GM12873 (cell line): Measurements from ENCODE around the gene SLAMF8.

ENCODE experiments used
- TF ChIP-seq, protein P1 (sequence below): IDR thresholded peaks from 2 replicates; pipeline ENCODE4 v1.5.1; 2012; ENCODE audit warnings: low read depth, mild to moderate bottlenecking, moderate library complexity, low read length, control low read depth; ENCODE audit not compliant: insufficient read depth; ENCODE audit errors: missing control alignments

Gene SLAMF8

DNA sequence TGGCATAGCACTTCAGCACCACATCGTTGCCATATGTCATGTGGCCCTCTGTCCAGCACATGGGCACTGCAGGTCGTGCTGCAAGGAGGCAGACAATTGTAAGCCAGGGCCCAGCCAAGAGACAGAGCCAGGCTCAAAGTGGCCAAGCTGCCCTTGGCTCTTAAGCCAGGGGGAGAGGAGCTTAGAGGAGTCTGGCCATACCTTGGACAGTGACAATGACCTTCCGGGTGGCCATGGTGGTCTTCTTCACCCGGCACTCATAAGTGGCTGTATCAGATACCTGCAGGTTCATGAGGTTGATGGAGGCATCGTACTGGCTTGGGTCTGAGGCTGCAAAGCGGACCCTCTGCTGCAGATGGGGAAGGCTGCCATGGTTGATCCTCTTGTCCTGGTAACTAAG is 31.2 kb downstream of the SLAMF8 start:
- TF ChIP-seq, protein P1, sequence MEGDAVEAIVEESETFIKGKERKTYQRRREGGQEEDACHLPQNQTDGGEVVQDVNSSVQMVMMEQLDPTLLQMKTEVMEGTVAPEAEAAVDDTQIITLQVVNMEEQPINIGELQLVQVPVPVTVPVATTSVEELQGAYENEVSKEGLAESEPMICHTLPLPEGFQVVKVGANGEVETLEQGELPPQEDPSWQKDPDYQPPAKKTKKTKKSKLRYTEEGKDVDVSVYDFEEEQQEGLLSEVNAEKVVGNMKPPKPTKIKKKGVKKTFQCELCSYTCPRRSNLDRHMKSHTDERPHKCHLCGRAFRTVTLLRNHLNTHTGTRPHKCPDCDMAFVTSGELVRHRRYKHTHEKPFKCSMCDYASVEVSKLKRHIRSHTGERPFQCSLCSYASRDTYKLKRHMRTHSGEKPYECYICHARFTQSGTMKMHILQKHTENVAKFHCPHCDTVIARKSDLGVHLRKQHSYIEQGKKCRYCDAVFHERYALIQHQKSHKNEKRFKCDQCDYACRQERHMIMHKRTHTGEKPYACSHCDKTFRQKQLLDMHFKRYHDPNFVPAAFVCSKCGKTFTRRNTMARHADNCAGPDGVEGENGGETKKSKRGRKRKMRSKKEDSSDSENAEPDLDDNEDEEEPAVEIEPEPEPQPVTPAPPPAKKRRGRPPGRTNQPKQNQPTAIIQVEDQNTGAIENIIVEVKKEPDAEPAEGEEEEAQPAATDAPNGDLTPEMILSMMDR = no peak

DNA sequence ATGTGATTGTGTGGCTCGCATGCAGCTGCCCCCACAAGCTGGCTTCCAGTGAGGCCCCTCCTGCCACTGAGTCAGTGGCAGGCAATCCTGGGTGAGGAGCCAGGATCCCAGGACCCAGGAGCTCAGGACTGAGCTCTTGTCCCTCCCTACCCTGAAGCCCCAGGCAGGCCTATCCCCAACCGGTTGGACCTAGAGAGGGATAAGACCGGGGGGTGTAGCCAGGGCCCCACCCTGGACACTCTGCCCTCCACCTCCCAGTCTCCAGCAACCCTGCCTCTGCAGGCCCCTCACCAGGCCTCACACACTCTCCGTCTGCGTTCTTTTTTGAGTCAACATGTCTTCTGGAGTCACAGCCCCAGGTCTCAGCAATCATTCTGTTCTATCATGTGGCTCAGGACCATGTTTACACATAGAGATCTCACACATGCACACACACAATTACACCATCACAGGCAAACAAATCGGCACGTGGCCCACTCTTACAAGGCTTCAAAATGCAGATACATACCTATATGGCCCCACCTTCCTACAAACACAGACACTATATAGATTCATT is 33.2 kb downstream of the SLAMF8 start:
- TF ChIP-seq, protein P1 = no peak

- TF ChIP-seq, protein P1 = no peak
Measured at GRCh38 chr1:159860456-159860855, 33.8 kb downstream of the SLAMF8 start.

DNA sequence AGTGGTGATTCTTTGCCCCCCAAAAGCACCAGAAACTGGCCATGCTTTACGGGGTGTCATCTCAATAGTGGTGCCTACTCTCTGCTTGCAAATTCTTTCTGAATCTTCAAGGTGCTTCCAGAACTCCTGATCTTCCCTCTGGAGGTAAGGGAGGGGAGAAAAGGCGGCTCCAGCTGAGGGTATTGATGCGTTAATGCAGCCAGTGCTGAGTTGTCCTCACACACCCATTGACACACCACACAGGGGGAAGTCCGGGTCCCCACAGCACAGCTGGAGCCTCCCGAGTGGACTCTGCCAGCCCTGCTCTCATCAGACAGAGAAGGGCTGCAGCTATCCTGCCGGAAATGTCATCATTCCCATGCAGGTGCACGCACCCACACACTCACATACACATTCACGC is 34.5 kb downstream of the SLAMF8 start:
- TF ChIP-seq, protein P1 = no peak

DNA sequence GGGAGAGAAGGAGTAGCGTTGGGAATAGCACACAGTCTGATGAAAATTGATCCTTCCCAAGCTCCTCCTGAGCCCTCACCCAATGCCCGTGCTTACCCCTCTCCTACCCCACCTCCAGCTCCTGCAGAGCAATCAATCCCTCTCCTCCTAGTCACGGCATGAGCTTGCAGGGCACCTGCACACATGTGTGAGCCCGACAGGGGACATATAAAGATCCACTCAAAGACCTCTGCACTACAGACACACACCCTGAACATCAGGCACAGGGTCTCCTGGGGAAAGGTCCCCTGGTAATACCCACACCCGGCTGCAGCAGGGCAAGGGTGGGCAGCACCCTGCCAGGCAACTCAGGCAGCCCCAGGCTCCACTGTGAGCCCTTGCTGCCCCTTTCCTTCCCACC is 35.4 kb downstream of the SLAMF8 start:
- TF ChIP-seq, protein P1 = no peak

- TF ChIP-seq, protein P1 = no peak
Measured at GRCh38 chr1:159862557-159862956, 35.9 kb downstream of the SLAMF8 start, which contains the start of gene VSIG8. TSS of gene VSIG8 (minus strand) at chr1:159862657. CDS start at chr1:159862521, 136 bp downstream.

- TF ChIP-seq, protein P1 = no peak
Measured at GRCh38 chr1:159864262-159864661, 37.6 kb downstream of the SLAMF8 start.
